Osteoblast (primary cell): ENCODE results near the gene CXXC1. TPM values are rescaled to one million over a fixed set of nuclear protein-coding genes. Genes with fewer than 3 reads are reported as not detected.

Experiments
- DNase-seq: peaks from one replicate; pipeline ENCODE4 v3.0.0; 2011; ENCODE audit warnings: low spot score, mixed read lengths; ENCODE audit not compliant: insufficient read length; ENCODE audit errors: missing footprints
- H2AFZ ChIP-seq: 2 replicates; pipeline ENCODE4 v1.6.0; 2011; ENCODE audit warnings: mild to moderate bottlenecking, low read length
- H3K27ac ChIP-seq: 2 replicates; pipeline ENCODE4 v1.5.1; 2011; ENCODE audit warnings: mild to moderate bottlenecking, low read depth, low read length, moderate library complexity
- H3K27me3 ChIP-seq: 2 replicates; pipeline ENCODE4 v1.6.0; 2012; ENCODE audit warnings: mild to moderate bottlenecking, control low read depth, inconsistent platforms, low read length, moderate library complexity; ENCODE audit not compliant: insufficient read depth
- H3K36me3 ChIP-seq: 2 replicates; pipeline ENCODE4 v1.5.1; 2011; ENCODE audit warnings: mild to moderate bottlenecking, low read length, control low read depth, moderate library complexity; ENCODE audit not compliant: insufficient read depth
- H3K4me1 ChIP-seq: 2 replicates; pipeline ENCODE4 v1.5.1; 2011; ENCODE audit warnings: mild to moderate bottlenecking, low read length, control low read depth, moderate library complexity; ENCODE audit not compliant: insufficient read depth
- H3K4me2 ChIP-seq: 2 replicates; pipeline ENCODE4 v1.6.0; 2011; ENCODE audit warnings: mild to moderate bottlenecking, low read length; ENCODE audit not compliant: insufficient read depth
- H3K4me3 ChIP-seq: fragments of 200-600 bp; sonication (generic); 3 replicates; pipeline ENCODE4 v1.5.1; 2012; ENCODE audit warnings: mild to moderate bottlenecking, low read length, inconsistent platforms; ENCODE audit not compliant: insufficient read depth
- H3K79me2 ChIP-seq: 2 replicates; pipeline ENCODE4 v1.6.0; 2012; ENCODE audit warnings: mild to moderate bottlenecking, low read length, control low read depth, inconsistent platforms; ENCODE audit not compliant: insufficient read depth
- H3K9me3 ChIP-seq: 2 replicates; pipeline ENCODE4 v1.5.1; 2011; ENCODE audit warnings: low read depth, low read length, control low read depth
- H4K20me1 ChIP-seq: 2 replicates; pipeline ENCODE4 v1.6.0; 2012; ENCODE audit warnings: mild to moderate bottlenecking, low read length, control low read depth; ENCODE audit not compliant: insufficient read depth
- CTCF ChIP-seq: IDR thresholded peaks from 2 replicates; pipeline ENCODE4 v1.5.1; 2011; ENCODE audit warnings: mild to moderate bottlenecking, low read depth, low read length, moderate library complexity; ENCODE audit errors: extremely low read depth
- total RNA-seq: library from RNA; depleted of rRNA; stranded (reverse); fragments of >200 nt; gene quantifications from 2 replicates; pipeline ENCODE4 v1.2.3, GENCODE V29; 2012

The CXXC1 gene
- total RNA-seq, 1 donor, result 33.3 TPM

GRCh38 chr18:50313873-50314460 lies 26.5 kb upstream of the CXXC1 start:
- Histone ChIP-seq H3K27me3 (peaks cover 6% of the 10 kb centered on the region), H3K4me2 (no peak overlapping the region), H3K27ac (no peak overlapping the region), H3K9me3 (no peaks in the 10 kb centered on the region), H4K20me1 (no peaks in the 10 kb centered on the region), H2AFZ (no peak overlapping the region), H3K79me2 (no peaks in the 10 kb centered on the region), H3K4me1 (no peaks in the 10 kb centered on the region), H3K4me3 (no peak overlapping the region), H3K36me3 (no peaks in the 10 kb centered on the region)
- TF ChIP-seq CTCF, result no peak
- DNase-seq, result no peak

DNA sequence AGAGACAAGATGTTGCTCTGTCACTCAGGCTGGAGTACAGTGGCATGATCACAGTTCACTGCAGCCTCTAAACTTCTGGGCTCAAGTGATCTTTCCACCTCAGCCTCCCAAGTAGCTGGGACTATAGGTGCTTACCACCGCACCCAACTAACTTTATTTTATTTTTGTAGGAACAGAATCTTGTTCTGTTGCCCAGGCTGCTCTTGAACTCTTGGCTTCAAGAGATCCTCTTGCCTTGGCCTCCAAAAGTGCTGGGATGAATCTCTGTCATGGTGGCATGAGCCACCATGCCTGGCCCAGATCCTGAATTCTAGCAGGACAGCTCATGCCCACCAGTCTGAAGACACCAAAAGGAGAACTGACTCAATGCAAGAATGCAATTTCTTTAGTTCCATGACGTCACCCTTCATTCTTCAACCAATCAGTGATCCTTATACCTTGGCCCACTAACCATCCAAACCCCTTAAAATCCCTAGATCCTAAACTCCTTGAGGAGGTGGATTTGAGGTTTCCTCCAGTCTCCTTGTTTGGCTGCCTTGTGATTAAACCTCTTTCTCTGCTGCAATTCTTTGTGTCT lies 25.6 kb upstream of the CXXC1 start:
- no peak overlapping the region for H3K4me3 ChIP-seq
- peaks cover 6% of the 10 kb centered on the region for H3K27me3 ChIP-seq
- H3K27ac ChIP-seq, result no peak overlapping the region
- no peak for TF ChIP-seq CTCF
- DNase-seq, result no peak
- no peaks in the 10 kb centered on the region for H4K20me1 ChIP-seq
- no peaks in the 10 kb centered on the region for H3K79me2 ChIP-seq
- no peaks in the 10 kb centered on the region for H3K9me3 ChIP-seq
- H3K4me1 ChIP-seq, result peaks cover 3% of the 10 kb centered on the region
- no peaks in the 10 kb centered on the region for H3K36me3 ChIP-seq
- no peak overlapping the region for H2AFZ ChIP-seq
- no peak overlapping the region for H3K4me2 ChIP-seq

DNA sequence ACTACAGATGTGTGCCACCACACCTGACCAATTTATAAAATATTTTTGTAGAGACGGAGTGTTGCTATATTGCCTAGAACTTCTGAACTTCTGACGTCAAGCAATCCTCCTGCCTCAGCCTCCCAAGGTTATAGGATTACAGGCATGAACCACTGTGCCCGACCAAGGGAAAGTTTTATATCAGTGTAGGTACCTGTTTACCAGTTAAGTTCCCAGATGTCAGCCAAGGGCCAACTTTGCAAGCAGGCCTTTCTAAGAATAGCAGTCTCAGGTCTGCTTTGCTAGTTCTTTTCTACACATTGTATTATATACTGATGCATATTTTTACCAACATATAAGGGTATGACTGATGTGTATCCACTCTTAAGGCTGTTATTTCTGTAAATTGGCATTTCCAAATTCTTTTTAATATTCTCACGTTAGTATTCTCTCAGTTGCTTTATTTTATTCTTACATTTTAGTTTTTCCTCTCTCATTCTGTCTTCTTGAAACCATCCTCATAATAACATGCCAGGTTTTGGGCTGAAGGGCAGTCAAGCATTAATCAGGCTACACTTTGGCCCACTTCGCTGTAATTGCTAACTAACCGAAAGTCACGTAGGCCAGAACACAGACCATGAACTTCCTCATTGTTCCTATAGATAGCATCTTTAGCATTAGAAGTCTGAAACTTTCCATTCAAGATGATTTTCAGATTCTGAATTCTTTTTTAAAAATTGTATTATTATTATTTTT lies 25.0 kb upstream of the CXXC1 start:
- no peak for TF ChIP-seq CTCF
- Histone ChIP-seq H3K4me1 (peaks cover 9% of the 10 kb centered on the region), H3K4me3 (no peak overlapping the region), H3K4me2 (no peak overlapping the region), H3K36me3 (no peaks in the 10 kb centered on the region), H3K27me3 (peaks cover 6% of the 10 kb centered on the region), H2AFZ (no peak overlapping the region), H4K20me1 (no peaks in the 10 kb centered on the region), H3K9me3 (no peaks in the 10 kb centered on the region), H3K79me2 (no peaks in the 10 kb centered on the region), H3K27ac (no peak overlapping the region)
- DNase-seq, result no peak

DNA sequence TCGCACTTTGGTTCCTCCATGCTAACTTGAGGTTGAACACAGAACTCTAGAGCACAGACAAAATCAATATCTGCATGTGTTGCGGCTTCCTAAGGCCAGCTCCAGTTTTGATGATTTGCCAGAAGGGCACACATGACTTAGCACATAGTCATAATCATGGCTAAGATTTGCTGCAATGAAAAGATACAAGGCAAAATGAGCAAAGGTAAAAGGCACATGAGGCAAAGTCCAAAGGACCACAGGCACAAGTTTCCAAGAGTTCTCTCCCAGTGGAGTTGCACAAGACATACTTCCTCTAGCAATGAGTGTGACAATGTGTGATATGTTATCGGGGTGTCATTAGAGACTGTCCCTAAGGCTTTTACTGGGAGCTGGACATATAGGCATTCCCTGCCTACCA lies 24.2 kb upstream of the CXXC1 start:
- Histone ChIP-seq H3K9me3 (no peaks in the 10 kb centered on the region), H3K27me3 (peaks cover 6% of the 10 kb centered on the region), H3K27ac (no peak overlapping the region), H3K4me3 (no peak overlapping the region), H4K20me1 (no peaks in the 10 kb centered on the region), H3K4me1 (peaks cover 15% of the 10 kb centered on the region), H3K79me2 (no peaks in the 10 kb centered on the region), H3K4me2 (no peak overlapping the region), H2AFZ (no peak overlapping the region), H3K36me3 (no peaks in the 10 kb centered on the region)
- TF ChIP-seq CTCF, result no peak
- DNase-seq, result no peak
